Activated CD4-positive, alpha-beta T cell treated with anti-CD3 and anti-CD28 coated beads, Interleukin-2, amount 50 U/mL, for 24 hours (primary cell): Measurements from ENCODE around the gene FRMPD4.

ENCODE experiments used
- DNase-seq, 2 donors: peaks; one replicate each; pipeline ENCODE4 v3.0.0-alpha.2; 2020; ENCODE audit warnings: low read depth in 1 of 2, low spot score in 1 of 2

Gene FRMPD4

DNA sequence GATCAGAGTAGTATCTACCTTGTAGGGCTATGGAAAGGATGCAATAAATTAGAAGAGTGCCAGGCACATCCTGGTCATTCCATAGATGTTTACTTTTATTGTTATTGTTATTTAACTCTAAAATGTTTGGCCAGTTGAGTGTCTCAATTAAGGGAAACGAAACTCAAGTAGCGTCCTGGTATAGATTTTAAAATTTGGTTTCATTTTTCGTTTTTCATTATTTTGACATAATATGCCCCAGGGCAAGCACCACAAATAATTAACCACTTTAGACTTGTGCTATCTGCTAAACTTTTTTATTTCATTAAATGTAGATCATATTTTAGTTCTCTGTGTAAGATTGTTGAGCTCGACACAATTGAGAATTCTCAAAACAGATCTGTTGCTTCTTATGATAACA, 473.2 kb downstream of the FRMPD4 start:
- no peak for DNase-seq

GRCh38 chrX:12614266-12614665, 476.0 kb downstream of the FRMPD4 start:
- DNase-seq = no peak

- DNase-seq = no peak
Measured at GRCh38 chrX:12615061-12615460, 476.8 kb downstream of the FRMPD4 start.

DNA sequence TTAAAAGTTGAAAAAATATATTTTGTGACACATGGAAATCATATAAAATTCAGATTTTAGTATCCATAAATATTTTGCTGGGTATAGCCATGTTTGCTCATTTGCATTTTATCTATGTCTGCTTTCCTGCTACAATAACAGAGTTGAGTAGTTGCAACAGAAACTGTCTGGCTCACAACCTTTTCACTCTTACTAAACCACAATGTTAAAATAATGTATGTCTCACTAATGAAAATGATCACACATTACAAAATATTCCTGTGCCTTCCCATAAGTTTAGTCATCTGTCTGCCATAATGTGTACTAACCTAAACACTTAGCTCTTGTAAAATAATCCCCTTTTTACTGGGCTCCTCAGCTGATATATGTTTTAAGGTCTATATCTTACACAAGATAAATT, 479.0 kb downstream of the FRMPD4 start:
- DNase-seq = no peak

GRCh38 chrX:12647230-12647629, 509.0 kb downstream of the FRMPD4 start:
- no peak for DNase-seq

DNA sequence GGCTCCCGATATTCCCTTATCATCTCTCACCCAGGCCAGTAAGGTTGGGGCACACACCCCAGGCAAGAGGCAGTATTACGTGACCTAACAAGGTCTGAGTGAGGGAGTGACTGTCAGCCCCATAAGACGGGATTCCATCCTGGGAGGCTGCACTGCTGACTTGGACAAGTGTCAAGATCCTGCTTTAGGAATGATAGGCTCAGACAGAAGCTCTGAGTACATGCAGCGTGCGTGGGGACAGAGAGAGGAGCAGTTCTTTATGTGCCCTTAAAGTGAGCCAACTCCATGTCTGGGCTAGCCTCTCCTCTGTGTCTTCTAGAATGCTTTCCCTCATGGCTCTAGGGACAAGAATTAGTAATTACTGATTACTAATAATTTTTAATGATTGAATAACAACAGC, 510.7 kb downstream of the FRMPD4 start:
- no peak for DNase-seq

- DNase-seq = no peak
Measured at GRCh38 chrX:12657433-12657832, 519.2 kb downstream of the FRMPD4 start.

DNA sequence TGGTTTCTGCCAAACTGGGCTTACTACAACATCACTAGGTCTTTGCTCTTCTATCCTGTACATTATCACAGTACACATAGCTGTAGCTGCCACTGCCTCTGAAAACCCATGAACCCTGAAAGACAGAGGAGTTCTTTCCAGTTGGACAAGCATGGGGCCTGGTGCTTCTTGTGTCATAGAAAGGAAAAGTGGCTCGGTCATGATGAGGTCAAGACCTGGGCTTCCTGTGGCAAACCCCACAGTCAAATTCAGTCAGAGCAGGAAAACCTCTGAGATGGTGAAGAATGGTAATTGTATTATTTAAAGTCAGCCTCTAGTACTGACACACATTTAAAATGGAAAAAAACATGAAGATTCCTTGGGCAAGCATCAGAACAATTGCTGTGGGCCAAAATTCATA, 519.6 kb downstream of the FRMPD4 start:
- no peak for DNase-seq

DNA sequence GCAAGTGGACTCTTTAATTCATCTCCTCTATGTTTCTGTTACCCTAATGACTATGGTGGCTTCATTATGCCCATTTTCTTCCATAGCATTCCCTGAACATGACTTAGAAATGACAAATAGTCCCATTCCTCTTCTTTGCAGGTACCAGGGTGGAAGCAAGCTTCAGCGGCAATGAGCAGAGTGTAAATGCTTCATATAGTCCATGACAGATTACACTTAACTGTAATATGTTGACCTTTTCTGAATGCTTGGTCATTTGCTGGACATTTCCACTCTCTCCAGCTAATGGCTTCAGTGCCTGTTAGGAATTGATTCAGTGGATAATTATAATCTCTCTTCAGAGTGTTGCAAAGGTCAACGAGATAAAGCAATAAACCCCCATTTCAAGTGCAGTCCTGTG, 523.2 kb downstream of the FRMPD4 start:
- no peak for DNase-seq

DNA sequence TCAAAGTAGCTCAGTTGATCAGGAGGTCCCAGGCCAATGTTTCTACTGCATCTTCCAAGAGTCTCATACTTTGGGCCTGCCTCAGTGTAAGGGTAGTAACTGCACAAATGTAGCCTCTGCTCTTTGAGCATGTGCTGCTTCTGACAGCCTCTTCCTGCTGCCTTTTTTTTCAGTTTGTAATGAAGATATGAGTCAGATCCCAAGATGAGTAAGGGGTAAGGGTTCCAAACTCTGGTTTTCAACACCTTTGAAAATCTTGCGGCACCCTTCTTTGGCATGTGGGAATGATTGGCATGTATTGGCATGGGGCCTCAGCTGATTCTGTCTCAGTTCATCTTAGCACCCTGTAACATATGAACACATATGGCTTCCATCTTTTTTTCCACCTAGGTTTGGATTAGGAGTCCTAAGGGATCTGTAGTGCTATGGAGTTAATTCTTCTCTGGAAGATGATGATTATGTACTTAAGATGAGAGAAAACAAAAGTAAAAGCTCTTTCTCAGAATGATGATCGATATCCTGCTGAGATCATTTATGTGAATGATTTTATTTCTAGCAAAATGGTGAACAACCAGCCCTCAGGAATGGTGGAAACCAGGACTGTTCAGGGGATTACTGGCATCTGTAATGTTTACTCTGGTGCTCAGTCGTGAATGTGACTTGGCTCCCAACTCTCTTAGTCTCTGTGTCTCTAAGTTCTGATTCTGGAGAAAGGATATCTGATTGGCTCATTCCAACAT, 534.3 kb downstream of the FRMPD4 start:
- no peak for DNase-seq

DNA sequence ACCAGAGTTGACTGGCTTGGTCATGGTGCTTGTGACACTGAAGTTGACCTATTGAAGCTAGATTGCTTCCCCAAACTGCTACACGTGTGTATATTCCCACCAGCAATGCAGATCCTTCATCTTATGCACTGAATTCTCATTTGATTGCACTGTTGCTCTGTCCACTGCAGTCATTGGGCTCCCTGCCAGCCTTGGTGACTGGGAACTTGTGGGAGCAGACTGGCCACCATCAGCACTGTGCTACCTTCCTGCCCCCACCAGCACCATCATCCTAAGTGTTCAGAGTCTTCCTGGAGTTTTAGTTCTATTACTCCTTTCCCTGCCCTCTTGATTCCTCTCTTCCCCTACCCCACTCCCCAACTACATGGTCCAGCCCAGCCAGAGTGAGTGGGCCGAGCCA, 535.2 kb downstream of the FRMPD4 start:
- no peak for DNase-seq

GRCh38 chrX:12679522-12679921, 541.2 kb downstream of the FRMPD4 start:
- DNase-seq = no peak

DNA sequence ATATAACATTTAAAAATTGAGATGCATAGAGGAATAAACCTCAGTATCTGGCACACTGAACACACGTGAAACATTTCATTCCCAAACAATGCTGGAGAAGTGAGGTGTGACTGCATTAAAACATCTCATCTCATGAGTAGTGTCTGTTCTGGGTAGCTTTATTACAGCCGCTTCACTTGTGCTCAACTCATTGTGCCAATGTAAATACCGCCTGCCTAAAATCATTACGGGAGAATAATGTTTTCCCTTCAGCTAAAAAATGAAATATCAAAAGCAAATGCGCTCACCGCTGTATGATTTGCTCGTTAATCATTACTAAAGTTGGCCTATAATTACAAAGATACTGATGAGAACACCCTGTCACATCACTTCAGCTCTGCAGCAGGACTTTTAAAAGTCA, 542.8 kb downstream of the FRMPD4 start:
- no peak for DNase-seq

DNA sequence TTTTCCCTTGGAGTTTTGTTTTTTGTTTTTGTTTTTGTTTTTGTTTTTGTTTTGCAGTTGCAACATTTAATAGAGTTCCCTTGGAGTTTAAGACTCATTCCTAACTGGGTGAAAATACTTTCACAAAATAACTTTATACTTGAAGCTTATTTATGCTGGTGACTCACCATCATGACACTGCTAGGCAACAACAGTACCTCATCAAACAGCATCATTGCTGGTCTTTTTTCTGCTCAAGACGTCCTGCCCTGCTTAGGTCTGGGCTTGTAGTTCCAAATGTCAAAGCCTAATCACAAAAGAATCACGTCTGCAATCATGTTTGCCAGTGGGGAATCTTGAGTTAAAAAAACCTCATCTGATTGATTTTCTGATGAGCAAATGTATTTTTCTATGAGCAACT, 547.3 kb downstream of the FRMPD4 start:
- no peak for DNase-seq

DNA sequence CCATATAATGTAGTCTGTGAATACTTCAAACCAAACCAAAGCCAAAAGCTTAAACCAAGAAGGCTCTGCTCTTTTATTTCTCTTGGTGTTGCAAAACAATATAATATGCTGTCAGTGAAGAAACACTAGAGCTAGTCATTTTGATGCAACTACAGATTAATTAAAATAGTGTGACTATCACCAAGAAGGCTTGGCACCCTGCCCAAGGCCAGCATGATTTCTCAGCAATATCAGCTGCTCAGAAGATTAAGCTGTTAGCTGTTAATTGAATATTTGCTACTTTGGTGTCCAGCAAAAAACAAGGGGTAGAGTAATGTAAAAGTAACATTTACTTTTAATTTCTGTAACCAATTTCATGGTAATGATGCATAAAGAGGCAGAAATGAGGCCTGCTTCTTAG, 548.1 kb downstream of the FRMPD4 start:
- no peak for DNase-seq

GRCh38 chrX:12690646-12691045, 552.4 kb downstream of the FRMPD4 start:
- no peak for DNase-seq

- DNase-seq = no peak
Measured at GRCh38 chrX:12693754-12694153, 555.5 kb downstream of the FRMPD4 start.

DNA sequence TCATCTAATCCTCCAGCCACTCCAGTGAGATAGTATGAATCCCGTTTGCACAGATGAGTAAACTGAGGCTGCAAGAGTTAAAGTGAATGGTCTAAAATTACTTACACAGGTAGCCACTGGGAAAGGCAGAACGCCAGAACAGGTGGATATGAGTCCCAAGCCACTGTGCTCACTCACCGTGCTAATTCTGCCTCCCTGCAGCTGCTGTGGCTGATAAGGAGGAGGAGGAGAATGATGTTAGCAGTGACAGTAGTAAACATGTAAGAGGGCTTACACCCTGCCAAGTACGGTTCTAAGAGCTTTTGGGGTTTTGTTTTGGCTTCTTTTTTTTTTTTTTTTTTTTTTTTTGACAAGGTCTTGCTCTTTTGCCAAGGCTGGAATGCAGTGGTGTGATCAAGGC, 562.5 kb downstream of the FRMPD4 start:
- DNase-seq = no peak

GRCh38 chrX:12701628-12702027, 563.4 kb downstream of the FRMPD4 start:
- DNase-seq = peak in 1 of 2 donors; percentile 10

- DNase-seq = no peak
Measured at GRCh38 chrX:12702509-12703091, 564.3 kb downstream of the FRMPD4 start.

- DNase-seq = no peak
Measured at GRCh38 chrX:12704706-12705105, 566.4 kb downstream of the FRMPD4 start.

DNA sequence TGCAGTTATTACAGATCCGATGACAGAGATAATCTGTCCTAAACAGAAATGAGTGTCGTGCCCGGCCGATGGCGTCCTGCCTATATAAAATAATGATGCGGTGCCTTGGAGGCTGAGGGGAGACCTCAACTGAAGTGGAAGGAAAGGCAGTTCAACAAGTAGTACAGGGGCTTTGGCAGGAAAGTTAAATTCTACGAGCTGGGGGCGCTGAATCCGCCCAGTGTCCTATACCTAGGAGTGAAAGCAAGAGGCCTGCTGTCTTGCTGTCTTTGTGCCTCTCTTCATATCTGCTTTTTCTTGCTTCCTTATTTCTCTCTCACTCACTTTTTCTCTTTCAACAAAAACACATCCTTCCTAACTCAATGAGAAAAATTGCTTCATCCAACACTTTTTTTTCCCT, 570.8 kb downstream of the FRMPD4 start:
- no peak for DNase-seq

- DNase-seq = no peak
Measured at GRCh38 chrX:12711435-12712040, 573.3 kb downstream of the FRMPD4 start.
